Ovary (tissue), 3 donors: ENCODE data around the gene GMEB2.

Experiments
- CTCF ChIP-seq, 3 donors: fragments of 450-650 bp in 2 of 3; fragments of 200-600 bp in 1 of 3; IDR thresholded peaks; one replicate each; pipeline versions ENCODE4 v1.5.1 to v1.8.0; 2016 to 2022; ENCODE audit warnings: antibody characterized with exemption in 3 of 3, mild to moderate bottlenecking in 1 of 3
- EP300 ChIP-seq: sonication (generic); formaldehyde crosslinking; IDR thresholded peaks from one replicate; pipeline ENCODE4 v1.6.1; 2017; ENCODE audit warnings: antibody characterized with exemption
- POLR2A ChIP-seq: fragments of 450-650 bp; IDR thresholded peaks from one replicate; pipeline ENCODE4 v1.6.1; 2017; ENCODE audit warnings: antibody characterized with exemption, mild to moderate bottlenecking, moderate library complexity
- donor health status: DM: no; HTN: no; CAD: no.

GRCh38 chr20:63648190-63648589 lies 21.3 kb upstream of the GMEB2 start:
- TF ChIP-seq CTCF (IDR thresholded peaks at IDR 0.05), result no peak
- TF ChIP-seq POLR2A, result no peak
- no peak for TF ChIP-seq EP300
